Tibial artery (tissue), 4 donors: ENCODE results near the gene TSR2.

Source experiments
- DNase-seq, 2 donors: peaks; one replicate each; pipeline ENCODE4 v3.0.0-alpha.2; 2019
- H3K27ac ChIP-seq, 2 donors: fragments of 200-600 bp; sonication (generic) in 1 of 2; 1 replicate in 1 of 2; 2 replicates in 1 of 2; pipeline ENCODE4 v1.5.1; 2018 to 2019; ENCODE audit warnings: mild to moderate bottlenecking in 1 of 2
- H3K27me3 ChIP-seq, 2 donors: fragments of 200-600 bp; sonication (generic) in 1 of 2; one replicate each; pipeline versions ENCODE4 v1.5.1 to v1.6.0; 2016 to 2019
- H3K36me3 ChIP-seq, 3 donors: fragments of 200-600 bp; sonication (generic) in 2 of 3; one replicate each; pipeline ENCODE4 v1.5.1; 2016 to 2019; ENCODE audit warnings: mild to moderate bottlenecking in 2 of 3
- H3K4me1 ChIP-seq, 4 donors: fragments of 200-600 bp; sonication (generic) in 2 of 4; 1 replicate in 3 of 4; 2 replicates in 1 of 4; pipeline ENCODE4 v1.5.1; 2016 to 2019
- H3K4me3 ChIP-seq, 2 donors: fragments of 200-600 bp; sonication (generic) in 1 of 2; 1 replicate in 1 of 2; 2 replicates in 1 of 2; pipeline ENCODE4 v1.5.1; 2018 to 2019; ENCODE audit warnings: mild to moderate bottlenecking in 2 of 2
- H3K9me3 ChIP-seq, 3 donors: fragments of 200-600 bp; sonication (generic) in 1 of 3; one replicate each; pipeline ENCODE4 v1.5.1; 2016 to 2019
- CTCF ChIP-seq, 2 experiments: fragments of 200-600 bp in 1 of 2; fragments of 450-650 bp in 1 of 2; IDR thresholded peaks; one replicate each; pipeline ENCODE4 v1.5.1; 2017 to 2019; ENCODE audit warnings: antibody characterized with exemption in 2 of 2, mild to moderate bottlenecking in 1 of 2, moderate library complexity in 1 of 2
- intact Hi-C: fragments of 100-400 bp; cut with DNase I; formaldehyde crosslinking; loops from one replicate; pipeline ENCODE4 v1.15.0; 2023; ENCODE audit warnings: low total_unique reads

Gene TSR2, protein sequence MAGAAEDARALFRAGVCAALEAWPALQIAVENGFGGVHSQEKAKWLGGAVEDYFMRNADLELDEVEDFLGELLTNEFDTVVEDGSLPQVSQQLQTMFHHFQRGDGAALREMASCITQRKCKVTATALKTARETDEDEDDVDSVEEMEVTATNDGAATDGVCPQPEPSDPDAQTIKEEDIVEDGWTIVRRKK

DNA sequence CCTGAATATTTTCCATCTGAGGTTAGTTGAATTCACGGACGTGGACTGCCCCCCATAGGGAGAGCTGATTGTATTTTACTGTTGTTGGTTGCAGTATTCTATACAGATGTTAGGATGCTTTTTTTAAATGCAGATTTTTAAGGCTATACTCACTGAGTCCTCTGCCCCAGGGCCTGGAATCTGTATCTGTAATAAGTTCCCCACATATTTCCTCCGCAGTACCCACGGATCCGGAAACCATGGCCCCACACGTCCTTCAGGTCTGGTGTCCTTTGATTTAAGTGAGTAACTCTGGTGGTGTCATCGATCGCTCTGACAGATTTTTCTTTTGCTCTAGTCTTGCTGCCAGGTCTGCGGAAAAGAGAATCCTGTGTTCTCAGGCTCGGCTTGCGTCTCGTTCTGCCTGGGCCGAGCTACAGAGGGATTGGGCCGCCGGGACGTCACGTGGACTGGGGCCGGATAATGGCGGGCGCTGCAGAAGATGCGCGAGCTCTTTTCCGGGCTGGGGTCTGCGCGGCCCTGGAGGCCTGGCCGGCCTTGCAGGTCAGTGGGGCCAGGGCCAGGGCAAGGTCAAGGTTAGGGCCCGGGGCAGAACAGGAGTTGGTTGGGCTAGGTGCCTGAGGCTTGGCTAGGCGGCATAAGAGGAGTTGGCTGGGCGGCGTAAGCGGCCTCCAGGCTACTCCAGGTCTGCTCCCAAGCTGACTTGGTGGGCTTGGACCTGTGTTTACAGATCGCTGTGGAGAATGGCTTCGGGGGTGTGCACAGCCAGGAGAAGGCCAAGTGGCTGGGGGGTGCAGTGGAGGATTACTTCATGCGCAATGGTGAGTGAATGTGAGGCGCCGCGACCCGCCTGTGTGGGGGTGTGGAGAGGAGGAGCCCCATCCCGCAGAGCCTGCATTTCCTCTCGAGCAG is at the start of gene TSR2:
TSR2 (plus strand) TSS at position 445 of the 912 bp plus-strand sequence; CDS start at position 463, 18 bp downstream.
- Histone ChIP-seq H3K9me3 (no peaks in the 10 kb centered on the region), H3K27ac (peak within 1 kb of the TSS; percentile 68 to 78), H3K27me3 (no peaks in the 10 kb centered on the region), H3K4me1 (peaks cover 0 to 14% (median 7%) of the 10 kb centered on the region in 4 donors), H3K4me3 (peak within 1 kb of the TSS; percentile 84 to 90), H3K36me3 (peaks cover 0 to 13% (median 0%) of the 10 kb centered on the region in 3 donors)
- TF ChIP-seq CTCF (IDR thresholded peaks at IDR 0.05): no peak
- intact Hi-C loops: no loop called here
- peak; percentile 81 to 87 for DNase-seq

DNA sequence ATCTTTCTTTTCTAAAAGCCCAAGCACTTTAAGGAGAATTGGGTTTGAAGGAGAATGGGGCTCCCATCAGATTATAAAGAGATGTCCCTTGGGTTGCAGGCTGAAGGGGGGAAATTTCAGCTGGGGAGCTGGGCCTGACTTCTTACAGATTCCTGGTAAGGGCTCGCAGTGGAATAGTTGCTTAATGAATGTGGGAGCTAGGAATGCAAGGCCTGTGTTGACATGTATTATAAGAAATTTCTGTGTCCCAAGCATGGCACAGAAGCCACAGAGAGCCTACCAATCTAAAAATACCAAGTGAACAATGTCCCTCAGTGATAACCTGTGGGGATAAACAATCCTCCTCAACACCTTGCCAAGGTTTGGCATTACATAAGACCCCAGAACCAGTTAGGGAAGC is 43.1 kb upstream of the TSR2 start:
- no peak for DNase-seq
- H3K36me3 ChIP-seq: no peaks in the 10 kb centered on the region
- TF ChIP-seq CTCF (IDR thresholded peaks at IDR 0.05): no peak
- intact Hi-C loops: no loop called here
- H3K4me1 ChIP-seq: no peaks in the 10 kb centered on the region
- H3K9me3 ChIP-seq: no peaks in the 10 kb centered on the region
- H3K4me3 ChIP-seq: no peak overlapping the region
- no peaks in the 10 kb centered on the region for H3K27me3 ChIP-seq
- no peak overlapping the region for H3K27ac ChIP-seq

- H3K27me3 ChIP-seq: no peaks in the 10 kb centered on the region
- H3K4me3 ChIP-seq: no peak overlapping the region
- no peak overlapping the region for H3K27ac ChIP-seq
- no peak for DNase-seq
- intact Hi-C loops: no loop called here
- no peaks in the 10 kb centered on the region for H3K9me3 ChIP-seq
- H3K36me3 ChIP-seq: no peaks in the 10 kb centered on the region
- H3K4me1 ChIP-seq: no peaks in the 10 kb centered on the region
- no peak for TF ChIP-seq CTCF (IDR thresholded peaks at IDR 0.05)
Measured at GRCh38 chrX:54407266-54407665, 32.9 kb upstream of the TSR2 start.

DNA sequence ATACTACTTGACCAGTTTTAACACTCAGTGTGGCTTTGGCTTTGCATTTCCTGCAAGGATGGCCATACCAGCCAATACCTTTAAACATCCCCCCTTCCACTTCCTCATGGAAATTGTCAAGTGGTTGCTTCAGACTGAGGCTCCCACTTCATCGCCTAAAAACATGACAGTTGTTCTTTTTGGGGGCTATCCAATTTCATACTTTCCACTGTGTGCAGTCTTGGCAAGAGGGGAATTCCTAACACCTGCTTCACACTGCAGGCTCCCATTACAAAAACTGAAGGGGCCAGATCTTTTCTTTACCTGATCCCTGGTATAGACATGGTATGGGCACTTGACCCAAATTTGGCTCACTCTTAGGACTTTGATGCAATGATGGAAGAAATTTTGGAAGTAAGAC is 28.5 kb upstream of the TSR2 start:
- Histone ChIP-seq H3K36me3 (no peaks in the 10 kb centered on the region), H3K4me3 (no peak overlapping the region), H3K4me1 (no peaks in the 10 kb centered on the region), H3K9me3 (no peaks in the 10 kb centered on the region), H3K27me3 (no peaks in the 10 kb centered on the region), H3K27ac (no peak overlapping the region)
- TF ChIP-seq CTCF (IDR thresholded peaks at IDR 0.05): no peak
- intact Hi-C loops: no loop called here
- DNase-seq: no peak

DNA sequence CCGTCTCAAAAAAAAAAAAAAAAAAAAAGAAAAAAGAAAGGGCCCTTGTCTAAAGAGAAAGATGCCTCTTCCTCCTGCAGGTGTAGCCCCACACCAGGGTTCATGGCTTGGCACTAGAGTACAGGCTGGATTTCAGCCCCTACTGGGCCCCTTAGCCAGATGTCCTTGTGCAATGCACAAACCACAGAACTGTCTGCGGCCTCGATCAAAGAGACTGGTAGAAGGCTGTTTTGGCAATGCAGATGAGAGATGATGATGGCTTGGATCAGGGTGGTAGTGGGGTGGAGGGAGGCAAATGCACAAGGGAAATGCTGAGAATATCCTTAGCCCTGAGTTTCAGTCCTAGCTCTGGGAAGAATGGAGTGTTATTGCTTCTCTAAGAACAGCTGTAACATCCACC is 26.5 kb upstream of the TSR2 start:
- no peak for TF ChIP-seq CTCF (IDR thresholded peaks at IDR 0.05)
- H3K9me3 ChIP-seq: no peaks in the 10 kb centered on the region
- H3K4me1 ChIP-seq: no peaks in the 10 kb centered on the region
- DNase-seq: no peak
- no peaks in the 10 kb centered on the region for H3K36me3 ChIP-seq
- no peak overlapping the region for H3K27ac ChIP-seq
- H3K4me3 ChIP-seq: no peak overlapping the region
- H3K27me3 ChIP-seq: no peaks in the 10 kb centered on the region
- intact Hi-C loops: no loop called here
